ENCODE measurements around the gene AMER3. TPM values are rescaled to one million over a fixed set of nuclear protein-coding genes. Genes with fewer than 3 reads are reported as not detected.

AMER3 gene
- total RNA-seq, 2 experiments from 2014 or later = not detected

DNA sequence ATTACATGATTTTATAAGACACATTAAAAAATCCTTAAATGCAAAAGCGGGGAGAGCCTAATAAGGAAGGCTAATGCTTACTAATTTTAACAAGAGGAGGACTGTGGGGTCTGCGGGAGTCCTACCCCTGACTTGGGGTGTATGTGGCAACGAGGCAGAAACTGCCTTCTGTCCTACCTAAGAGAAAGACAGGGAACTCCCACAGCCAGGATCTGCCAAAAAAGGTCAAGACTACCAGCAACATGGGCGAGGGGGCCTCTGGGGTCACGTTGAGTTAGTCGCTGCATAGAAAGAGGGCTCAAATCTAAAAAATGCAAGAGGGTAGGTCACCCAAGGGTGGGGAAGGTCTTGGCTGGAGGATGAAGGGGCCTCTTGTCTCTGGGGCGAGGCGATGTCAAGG lies 529 bp upstream of the AMER3 start:
- Mint-ChIP-seq H3K4me1 (ENCODE audit: low read depth) (no peaks in the 10 kb centered on the region), H3K4me3 (no peak overlapping the region), H3K27me3 (peaks cover 42% of the 10 kb centered on the region), H3K27ac (no peak overlapping the region), H3K9me3 (no peaks in the 10 kb centered on the region), H3K36me3 (ENCODE audit: low read depth) (no peaks in the 10 kb centered on the region)
- intact Hi-C loops (cut with micrococcal nuclease) = no loop called here
- ATAC-seq = no peak
- POLR2A ChIA-PET = no interaction called here
- CTCF ChIA-PET = no interaction called here
- DNase-seq = no peak
- no peak for TF ChIP-seq CTCF (IDR thresholded peaks at IDR 0.05)

DNA sequence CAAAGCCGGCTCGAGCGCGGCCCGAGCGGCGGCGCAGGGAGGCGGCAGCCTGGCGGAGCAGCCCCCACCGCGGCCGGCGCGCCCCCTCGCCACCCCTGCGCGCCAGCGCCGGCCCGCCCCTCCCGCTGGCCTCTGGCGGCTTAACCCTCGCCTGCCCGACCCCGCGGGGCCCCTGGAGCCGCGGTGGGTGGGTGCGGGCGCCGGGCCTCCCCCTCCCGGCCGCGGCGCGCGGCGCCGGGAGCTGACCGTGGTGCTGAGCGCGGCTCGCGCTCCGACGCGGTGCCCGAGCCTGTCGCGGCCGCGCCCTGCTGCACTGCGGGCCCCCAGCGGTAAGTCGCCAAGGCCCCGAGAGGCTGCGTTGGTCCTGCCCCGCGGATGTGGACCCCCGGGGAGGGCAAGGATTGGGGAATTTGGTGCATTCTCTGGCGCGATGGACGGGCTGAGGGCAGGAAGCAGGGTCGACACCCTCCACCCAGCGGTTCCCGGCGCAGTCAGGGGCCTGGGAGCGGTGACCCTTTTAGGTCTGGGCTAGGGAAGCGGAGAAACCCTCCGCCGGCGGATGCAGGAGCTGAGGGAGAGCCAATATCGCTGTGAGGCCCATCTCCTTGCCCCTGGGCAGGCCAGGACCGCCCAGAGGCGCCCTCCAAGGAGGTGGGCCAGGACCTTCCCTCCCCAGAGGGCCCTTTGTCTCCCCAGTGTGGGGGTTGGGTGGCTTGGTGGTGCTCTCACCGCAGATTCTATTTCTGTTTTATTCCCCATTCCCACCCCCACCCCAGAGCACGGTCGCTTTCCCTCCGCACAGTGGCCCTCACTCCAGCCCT lies 923 bp downstream of the AMER3 start:
- Mint-ChIP-seq H3K4me3 (no peak overlapping the region), H3K27me3 (peaks cover 39% of the 10 kb centered on the region), H3K27ac (no peak overlapping the region), H3K4me1 (ENCODE audit: low read depth) (no peaks in the 10 kb centered on the region), H3K36me3 (ENCODE audit: low read depth) (no peaks in the 10 kb centered on the region), H3K9me3 (no peaks in the 10 kb centered on the region)
- intact Hi-C loops (cut with micrococcal nuclease) = no loop called here
- CTCF ChIA-PET = no interaction called here
- peak; percentile 83 for ATAC-seq
- TF ChIP-seq CTCF (IDR thresholded peaks at IDR 0.05) = no peak
- POLR2A ChIA-PET = no interaction called here
- peak; percentile 8 for DNase-seq

DNA sequence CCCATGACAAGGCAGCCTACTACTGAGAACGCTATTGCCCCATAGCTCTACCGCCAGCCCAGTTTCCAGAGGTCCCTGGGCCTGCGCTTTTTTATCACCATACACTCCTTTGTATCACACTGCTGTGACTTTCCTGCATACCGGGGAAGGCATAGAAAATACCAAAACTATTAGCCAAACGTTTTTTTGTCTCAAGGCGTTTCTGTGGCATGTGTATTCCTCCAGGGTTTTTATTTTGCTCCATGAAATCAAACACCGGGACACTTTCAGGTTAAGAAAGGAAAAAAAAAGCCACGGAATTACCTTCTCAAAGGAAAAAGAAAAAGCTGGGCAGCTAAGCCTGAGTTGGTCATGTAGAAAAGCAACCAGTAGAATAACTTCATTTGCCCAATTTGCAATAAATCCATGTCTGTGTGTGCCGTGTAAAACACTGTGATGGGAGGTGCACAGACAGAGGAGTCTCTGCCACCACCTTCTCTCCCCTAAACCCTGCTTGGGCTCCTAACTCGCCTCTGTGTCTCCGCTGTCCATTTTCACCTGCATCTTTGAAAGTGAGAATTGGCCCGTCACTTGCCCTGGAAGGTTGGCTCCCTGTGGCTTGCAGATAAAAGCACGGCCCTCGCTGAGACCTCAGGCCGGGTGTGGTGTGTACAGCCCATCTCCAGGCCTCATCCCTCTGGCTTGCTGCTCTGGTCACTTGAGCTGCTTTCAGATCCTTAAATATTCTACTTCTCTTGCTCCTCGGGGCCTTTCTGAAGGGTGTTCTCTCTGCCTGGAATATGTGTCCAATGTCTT lies 1.7 kb downstream of the AMER3 start:
- H3K27ac Mint-ChIP-seq = no peak overlapping the region
- no peak for TF ChIP-seq CTCF (IDR thresholded peaks at IDR 0.05)
- ATAC-seq (no peak), DNase-seq (no peak)
- no peaks in the 10 kb centered on the region for H3K36me3 Mint-ChIP-seq (ENCODE audit: low read depth)
- intact Hi-C loops (cut with micrococcal nuclease) = no loop called here
- H3K4me1 Mint-ChIP-seq (ENCODE audit: low read depth) = no peaks in the 10 kb centered on the region
- no peak overlapping the region for H3K4me3 Mint-ChIP-seq
- no peaks in the 10 kb centered on the region for H3K9me3 Mint-ChIP-seq
- CTCF ChIA-PET = no interaction called here
- POLR2A ChIA-PET = no interaction called here
- peaks cover 39% of the 10 kb centered on the region for H3K27me3 Mint-ChIP-seq

DNA sequence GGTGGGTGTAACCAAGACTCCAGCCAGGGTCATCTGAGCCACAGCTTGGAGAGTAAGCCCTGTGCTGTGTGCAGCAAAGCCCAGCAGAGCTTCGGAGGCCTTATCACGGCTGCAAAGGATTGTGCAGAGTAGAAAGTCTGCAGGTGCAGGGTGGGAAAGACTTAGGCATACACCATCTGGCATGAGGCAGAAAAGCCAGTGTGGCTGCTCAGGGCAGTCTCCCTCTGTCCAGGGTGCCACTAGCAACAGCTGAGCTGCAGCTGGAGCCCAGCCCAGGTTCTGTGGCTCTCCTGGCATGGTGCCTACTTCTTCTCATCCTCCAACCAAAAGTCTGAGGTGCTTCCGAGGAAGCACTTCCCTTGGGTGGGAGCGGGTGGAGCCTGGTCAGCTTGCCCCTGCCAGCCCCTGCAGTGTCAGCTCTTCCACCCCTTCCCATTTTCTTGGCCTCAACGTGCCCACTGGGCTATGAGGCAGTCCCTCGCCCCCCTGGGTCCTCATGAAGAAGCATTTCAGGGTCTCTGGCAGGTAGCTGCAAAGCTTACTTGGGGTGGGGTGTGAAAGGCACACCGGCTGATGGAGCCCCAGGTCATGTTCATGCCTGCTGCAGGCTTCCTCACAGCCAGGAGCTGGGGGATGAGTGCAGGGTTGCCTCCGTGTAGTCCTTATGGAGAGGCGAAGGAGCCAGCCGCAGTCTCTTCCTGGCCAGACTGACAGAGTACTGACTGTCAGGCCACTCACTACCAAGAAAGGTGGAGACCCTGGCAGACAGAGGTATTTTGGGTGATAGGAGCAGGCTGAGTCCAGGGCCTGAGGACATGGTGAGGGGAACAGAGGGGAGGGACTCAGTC lies 4.8 kb downstream of the AMER3 start:
- Mint-ChIP-seq H3K27me3 (peaks cover 22% of the 10 kb centered on the region), H3K9me3 (no peaks in the 10 kb centered on the region), H3K36me3 (ENCODE audit: low read depth) (no peaks in the 10 kb centered on the region), H3K27ac (no peak overlapping the region), H3K4me1 (ENCODE audit: low read depth) (no peaks in the 10 kb centered on the region), H3K4me3 (no peak overlapping the region)
- ChIA-PET CTCF (interaction anchor here (1.1 kb wide), 1 partner anchor 114 kb away, joined by 3 read pairs; no protein-coding TSS in a partner anchor), POLR2A (no interaction called here)
- ATAC-seq (no peak), DNase-seq (no peak)
- no peak for TF ChIP-seq CTCF (IDR thresholded peaks at IDR 0.05)
- intact Hi-C loops (cut with micrococcal nuclease) = no loop called here

Data from activated CD8-positive, alpha-beta T cell treated with anti-CD3 and anti-CD28 coated beads for 36 hours (primary cell).